Fibroblast of pulmonary artery (primary cell): ENCODE data around the gene CX3CL1.
"Not testable (repeated sequence)": the region's sequence is repeated elsewhere in the genome, so short reads cannot be mapped to it uniquely, and the experiment has no call there.

Experiments used
- DNase-seq: peaks from one replicate; pipeline ENCODE4 v3.0.0-alpha.2; 2010; ENCODE audit warnings: low read depth
- H3K4me3 ChIP-seq: replicated peaks from 2 replicates; pipeline ENCODE4 v1.5.1; 2011; ENCODE audit warnings: low read depth, mild to moderate bottlenecking, control low read depth, low read length, moderate library complexity
- CTCF ChIP-seq: IDR thresholded peaks from 2 replicates; pipeline ENCODE4 v1.5.1; 2011; ENCODE audit warnings: mild to moderate bottlenecking, control low read depth, low read length, inconsistent platforms; ENCODE audit errors: missing control alignments

The CX3CL1 gene

GRCh38 chr16:57341062-57341440 lies 31.2 kb upstream of the CX3CL1 start:
- no peak for DNase-seq
- TF ChIP-seq CTCF = no peak
- no peak overlapping the region for H3K4me3 ChIP-seq

- H3K4me3 ChIP-seq = no peak overlapping the region
- no peak for TF ChIP-seq CTCF
- DNase-seq = peak; percentile 61
Observed at GRCh38 chr16:57341441-57342303, 30.6 kb upstream of the CX3CL1 start.

GRCh38 chr16:57342606-57343005 lies 29.7 kb upstream of the CX3CL1 start:
- DNase-seq, H3K4me3 ChIP-seq: not testable (repeated sequence)

- DNase-seq = no peak
Observed at GRCh38 chr16:57343221-57343620, 29.1 kb upstream of the CX3CL1 start.

GRCh38 chr16:57344094-57344493 lies 28.2 kb upstream of the CX3CL1 start:
- DNase-seq, H3K4me3 ChIP-seq: not testable (repeated sequence)

More at GRCh38 chr16:57343221-57343620, 29.1 kb upstream of the CX3CL1 start:
- no peak overlapping the region for H3K4me3 ChIP-seq
- no peak for TF ChIP-seq CTCF

GRCh38 chr16:57345021-57345420 lies 27.3 kb upstream of the CX3CL1 start:
- H3K4me3 ChIP-seq = no peak overlapping the region
- TF ChIP-seq CTCF = no peak
- no peak for DNase-seq

GRCh38 chr16:57345666-57346204 lies 26.6 kb upstream of the CX3CL1 start:
- no peak for DNase-seq
- TF ChIP-seq CTCF = no peak
- H3K4me3 ChIP-seq = no peak overlapping the region

GRCh38 chr16:57347858-57348257 lies 24.4 kb upstream of the CX3CL1 start:
- no peak overlapping the region for H3K4me3 ChIP-seq
- TF ChIP-seq CTCF = no peak
- DNase-seq = no peak
